ENCODE results near the gene GATA2.

GATA2 gene

DNA sequence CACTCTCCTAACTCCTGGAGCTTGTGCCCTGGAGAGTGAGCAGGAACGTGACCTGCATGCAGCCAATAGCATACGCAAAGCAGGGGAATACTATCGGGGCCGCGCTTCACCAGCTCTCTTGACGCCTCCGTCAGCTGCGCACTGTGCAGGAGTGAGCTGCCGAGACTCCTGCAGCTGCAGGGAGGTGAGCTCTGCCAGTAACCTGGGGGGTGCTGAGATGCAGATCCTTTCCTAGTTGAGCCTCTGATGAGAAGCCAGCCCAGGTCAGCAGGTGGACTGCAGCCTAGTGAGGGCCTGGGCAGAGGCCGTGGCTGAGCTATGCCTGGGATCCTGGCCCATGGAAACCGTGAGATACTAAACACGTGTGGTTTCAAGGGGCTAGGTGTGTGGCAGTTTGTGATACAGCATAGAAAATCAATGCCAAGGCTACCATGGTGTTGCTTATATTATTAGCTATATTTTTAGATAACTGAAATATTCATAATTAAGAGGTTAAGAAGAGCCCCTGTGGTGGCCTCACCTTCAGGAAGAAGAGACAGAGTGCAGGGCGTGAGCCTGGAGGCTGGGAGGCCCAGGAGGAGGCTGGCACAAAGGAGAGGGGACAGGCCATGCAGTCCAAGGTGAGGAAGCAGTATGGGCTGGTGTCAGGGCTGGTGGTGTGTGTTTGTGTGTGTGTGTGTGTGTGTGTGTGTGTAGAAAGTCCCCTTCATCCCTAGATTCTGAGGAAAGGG, 20.4 kb downstream of the GATA2 start:
- H3K4me3 ChIP-seq (ENCODE audit: low read depth, low read length) = no peak overlapping the region
- H3K9me3 ChIP-seq = no peaks in the 10 kb centered on the region
- TF ChIP-seq, protein P1, sequence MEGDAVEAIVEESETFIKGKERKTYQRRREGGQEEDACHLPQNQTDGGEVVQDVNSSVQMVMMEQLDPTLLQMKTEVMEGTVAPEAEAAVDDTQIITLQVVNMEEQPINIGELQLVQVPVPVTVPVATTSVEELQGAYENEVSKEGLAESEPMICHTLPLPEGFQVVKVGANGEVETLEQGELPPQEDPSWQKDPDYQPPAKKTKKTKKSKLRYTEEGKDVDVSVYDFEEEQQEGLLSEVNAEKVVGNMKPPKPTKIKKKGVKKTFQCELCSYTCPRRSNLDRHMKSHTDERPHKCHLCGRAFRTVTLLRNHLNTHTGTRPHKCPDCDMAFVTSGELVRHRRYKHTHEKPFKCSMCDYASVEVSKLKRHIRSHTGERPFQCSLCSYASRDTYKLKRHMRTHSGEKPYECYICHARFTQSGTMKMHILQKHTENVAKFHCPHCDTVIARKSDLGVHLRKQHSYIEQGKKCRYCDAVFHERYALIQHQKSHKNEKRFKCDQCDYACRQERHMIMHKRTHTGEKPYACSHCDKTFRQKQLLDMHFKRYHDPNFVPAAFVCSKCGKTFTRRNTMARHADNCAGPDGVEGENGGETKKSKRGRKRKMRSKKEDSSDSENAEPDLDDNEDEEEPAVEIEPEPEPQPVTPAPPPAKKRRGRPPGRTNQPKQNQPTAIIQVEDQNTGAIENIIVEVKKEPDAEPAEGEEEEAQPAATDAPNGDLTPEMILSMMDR (IDR thresholded peaks at IDR 0.05; ENCODE audit: low read depth, low read length) = no peak
- no peaks in the 10 kb centered on the region for H3K27me3 ChIP-seq
- DNase-seq = no peak
- H3K4me1 ChIP-seq = peaks cover 75% of the 10 kb centered on the region
- peaks cover 3% of the 10 kb centered on the region; the same call in 1 of the 2 replicates for H3K36me3 ChIP-seq

DNA sequence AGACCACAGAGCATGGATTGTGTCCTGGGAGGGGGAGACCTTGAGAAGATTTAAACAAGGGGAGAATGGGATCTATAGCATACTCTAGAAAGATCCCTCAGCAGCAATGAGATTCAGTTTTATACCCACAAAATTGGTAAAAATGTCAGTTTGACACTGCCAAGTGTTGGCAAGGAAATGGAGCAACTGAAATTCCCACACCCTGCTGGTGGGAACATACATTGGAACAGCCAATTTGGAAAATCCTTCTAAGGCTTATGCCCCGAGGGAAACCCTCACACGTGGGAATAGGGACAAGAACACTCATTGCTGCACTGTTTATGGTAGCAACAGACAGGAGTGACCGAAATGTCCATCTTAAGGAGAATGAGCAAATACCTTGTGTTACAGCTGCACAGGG, 21.3 kb downstream of the GATA2 start:
- DNase-seq = no peak
- Histone ChIP-seq H3K36me3 (no peaks in the 10 kb centered on the region), H3K4me3 (ENCODE audit: low read depth, low read length) (no peak overlapping the region), H3K9me3 (no peaks in the 10 kb centered on the region), H3K27me3 (no peaks in the 10 kb centered on the region), H3K4me1 (peaks cover 84% of the 10 kb centered on the region)
- TF ChIP-seq, protein P1 (IDR thresholded peaks at IDR 0.05; ENCODE audit: low read depth, low read length) = no peak

DNA sequence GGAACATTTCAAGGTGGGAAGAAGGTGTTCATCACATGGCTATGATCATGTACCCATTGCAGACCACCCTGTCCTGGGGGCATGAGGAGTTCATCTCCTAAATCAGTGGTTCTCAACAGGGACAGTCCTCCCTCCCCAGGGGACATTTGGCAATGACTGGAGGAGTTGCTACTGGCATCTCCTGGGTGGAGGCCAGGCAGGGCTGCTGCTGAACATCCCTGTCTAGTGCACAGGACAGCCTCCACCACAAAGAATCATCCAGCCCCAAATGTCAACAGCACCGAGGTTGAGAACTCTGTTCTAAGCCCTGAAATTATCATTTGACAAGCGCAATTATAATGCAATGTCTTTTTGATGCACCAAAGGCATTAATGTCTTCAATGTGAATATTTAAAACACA, 21.9 kb downstream of the GATA2 start:
- Histone ChIP-seq H3K4me1 (peaks cover 88% of the 10 kb centered on the region), H3K27me3 (no peaks in the 10 kb centered on the region), H3K9me3 (no peaks in the 10 kb centered on the region), H3K36me3 (no peaks in the 10 kb centered on the region), H3K4me3 (ENCODE audit: low read depth, low read length) (no peak overlapping the region)
- TF ChIP-seq, protein P1 (IDR thresholded peaks at IDR 0.05; ENCODE audit: low read depth, low read length) = no peak
- DNase-seq = peak; percentile 59

DNA sequence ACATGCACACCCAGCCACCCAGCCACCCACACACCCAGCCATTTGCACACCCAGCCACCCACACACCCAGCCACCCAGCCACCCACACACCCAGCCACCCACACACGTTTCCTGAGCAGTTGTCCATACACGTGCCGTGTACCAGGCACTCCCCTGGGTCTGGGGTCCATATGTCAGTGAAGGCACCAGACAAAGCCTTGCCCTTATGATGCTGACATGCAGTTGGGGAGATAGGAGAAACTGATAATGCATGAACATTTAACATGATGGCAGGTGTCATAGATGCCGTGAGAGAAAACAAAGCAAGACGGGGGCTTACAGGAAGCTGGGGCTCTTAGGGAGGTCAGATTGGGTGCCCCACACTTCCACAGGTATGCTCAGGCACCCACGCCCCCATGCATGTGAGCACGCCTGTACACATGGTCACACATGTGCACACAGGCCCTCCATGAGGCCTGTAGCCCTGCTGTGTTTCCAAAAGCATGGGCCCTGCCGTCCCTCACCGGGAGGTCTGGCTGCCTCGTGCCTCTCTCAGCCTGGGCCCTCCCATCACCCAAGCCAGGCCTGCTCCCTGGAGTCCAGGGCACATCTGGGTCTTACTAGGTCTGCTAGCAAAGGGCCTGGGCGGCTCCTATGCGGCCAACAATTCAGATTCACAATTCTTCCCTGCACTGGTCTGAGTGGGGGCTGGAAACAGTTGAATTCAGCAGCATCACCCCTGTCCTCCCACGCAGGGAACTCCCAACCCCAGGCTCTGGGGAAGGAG, 22.7 kb downstream of the GATA2 start:
- H3K4me1 ChIP-seq = peaks cover 86% of the 10 kb centered on the region
- TF ChIP-seq, protein P1 (IDR thresholded peaks at IDR 0.05; ENCODE audit: low read depth, low read length) = no peak
- peak; percentile 93 for DNase-seq
- H3K36me3 ChIP-seq = no peaks in the 10 kb centered on the region
- no peaks in the 10 kb centered on the region for H3K27me3 ChIP-seq
- H3K4me3 ChIP-seq (ENCODE audit: low read depth, low read length) = no peak overlapping the region
- H3K9me3 ChIP-seq = no peaks in the 10 kb centered on the region

DNA sequence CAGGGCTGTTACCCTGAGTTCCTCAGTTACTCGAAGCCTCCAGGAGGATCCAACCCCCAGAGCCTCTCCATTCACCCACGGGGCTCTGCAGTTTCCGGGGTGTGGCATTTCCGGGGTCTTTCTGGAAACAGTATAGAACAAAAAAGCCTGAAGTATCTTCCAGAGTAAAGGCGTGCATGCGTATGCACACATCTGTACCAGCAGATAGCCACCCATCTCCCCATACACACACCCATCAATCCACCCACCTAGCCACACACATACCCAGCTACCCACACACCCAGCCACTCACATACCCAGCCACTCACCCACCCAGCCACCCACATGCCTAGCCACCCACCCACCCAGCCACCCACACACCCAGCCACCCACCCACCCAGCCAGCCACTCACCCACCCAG, 23.4 kb downstream of the GATA2 start:
- Histone ChIP-seq H3K4me1 (peaks cover 83% of the 10 kb centered on the region), H3K4me3 (ENCODE audit: low read depth, low read length) (no peak overlapping the region), H3K27me3 (no peaks in the 10 kb centered on the region), H3K9me3 (no peaks in the 10 kb centered on the region), H3K36me3 (no peaks in the 10 kb centered on the region)
- DNase-seq = no peak
- TF ChIP-seq, protein P1 (IDR thresholded peaks at IDR 0.05; ENCODE audit: low read depth, low read length) = no peak
